IPS-11a (cell line): Measurements from ENCODE around the gene TTC29.

Source experiments
- H3K4me3 ChIP-seq: one replicate; pipeline ENCODE4 v1.5.1; 2013; ENCODE audit warnings: low read depth, low read length, control low read depth

Gene TTC29

DNA sequence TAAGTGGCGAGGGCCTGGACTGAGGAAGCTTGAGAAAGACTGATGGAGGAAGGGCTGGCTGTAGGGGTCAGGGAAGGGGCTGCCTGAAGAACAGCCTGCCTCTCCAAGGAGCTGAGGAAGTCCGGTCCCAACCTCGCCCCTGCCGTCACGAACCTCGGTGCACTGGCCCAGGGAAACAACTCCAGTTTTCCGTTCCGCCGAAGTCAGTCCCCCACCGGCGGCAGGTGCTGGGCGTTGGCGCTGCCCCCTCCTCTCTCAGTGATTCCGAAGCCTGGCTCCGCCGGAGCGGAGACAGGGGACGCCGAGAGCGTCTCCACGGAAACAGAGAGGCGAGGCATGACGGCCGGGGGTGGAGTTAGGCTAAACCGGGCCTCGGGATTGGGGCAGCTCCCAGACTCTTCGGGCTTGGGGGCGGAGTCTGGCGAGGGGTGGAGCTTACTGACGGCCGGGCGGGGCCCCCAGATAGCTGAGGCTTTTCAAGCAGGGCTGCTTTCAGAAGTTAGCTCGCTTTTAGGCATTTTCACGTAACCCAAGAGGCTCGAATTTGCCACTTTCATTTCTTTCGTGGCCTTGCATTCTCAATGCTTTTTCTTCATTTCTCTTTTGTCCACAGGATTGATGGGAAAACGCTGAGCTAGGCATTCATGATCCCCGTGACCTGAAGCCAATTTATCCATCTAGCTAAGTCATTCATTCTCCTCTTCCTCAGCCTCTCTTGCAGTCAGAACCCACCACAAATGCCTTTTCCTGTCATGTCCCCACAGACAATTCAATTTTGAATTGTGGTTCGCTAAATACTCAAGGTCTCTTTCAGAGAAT lies at the start of gene TTC29:
Gene TTC29, minus strand, starts transcription at position 309 of the 819 bp plus-strand sequence. CDS start 5,969 bp downstream, outside the sequence.
- H3K4me3 ChIP-seq, result peak within 1 kb of the TSS; percentile 58

DNA sequence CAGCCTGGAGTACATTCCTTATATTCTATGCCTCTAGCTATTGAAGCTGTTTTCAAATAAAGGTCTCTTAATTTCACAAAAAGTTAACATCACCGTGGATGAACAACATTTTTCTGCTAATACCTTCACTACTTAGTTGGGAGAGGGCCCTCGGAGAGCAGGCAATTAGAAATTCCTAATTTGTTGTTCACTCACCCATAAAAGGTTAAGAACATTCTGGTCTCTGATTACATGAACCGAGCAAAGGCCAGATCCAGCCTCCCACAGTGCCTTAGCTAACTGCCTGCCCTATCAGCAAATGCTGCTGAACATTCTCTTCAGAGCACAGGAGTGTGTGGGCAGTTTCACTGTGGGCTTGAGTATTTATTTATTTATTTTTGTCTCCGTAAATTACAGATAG lies 36.0 kb upstream of the TTC29 start:
- no peak overlapping the region for H3K4me3 ChIP-seq

DNA sequence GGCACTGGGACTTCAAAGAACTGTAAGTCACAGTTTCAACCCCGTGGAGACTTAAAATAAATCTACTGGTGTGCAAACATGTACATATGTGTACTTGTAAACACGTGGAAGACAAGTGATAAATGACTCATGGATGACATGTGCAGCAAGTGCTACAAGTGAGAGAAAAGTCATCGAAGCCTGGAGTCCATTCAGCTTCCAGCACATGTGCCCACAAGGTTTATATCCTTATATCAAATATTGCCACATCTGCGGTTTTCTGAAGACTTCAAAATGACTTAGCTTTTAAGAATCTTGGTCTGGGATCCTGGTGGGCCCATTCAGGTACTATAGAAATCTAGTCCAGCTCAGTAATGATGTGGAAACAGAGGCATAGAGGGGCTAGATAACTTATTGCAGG lies 33.0 kb upstream of the TTC29 start:
- no peak overlapping the region for H3K4me3 ChIP-seq

GRCh38 chr4:146976145-146976544 lies 30.5 kb upstream of the TTC29 start:
- no peak overlapping the region for H3K4me3 ChIP-seq

GRCh38 chr4:146975527-146975926 lies 29.9 kb upstream of the TTC29 start:
- H3K4me3 ChIP-seq, result no peak overlapping the region

DNA sequence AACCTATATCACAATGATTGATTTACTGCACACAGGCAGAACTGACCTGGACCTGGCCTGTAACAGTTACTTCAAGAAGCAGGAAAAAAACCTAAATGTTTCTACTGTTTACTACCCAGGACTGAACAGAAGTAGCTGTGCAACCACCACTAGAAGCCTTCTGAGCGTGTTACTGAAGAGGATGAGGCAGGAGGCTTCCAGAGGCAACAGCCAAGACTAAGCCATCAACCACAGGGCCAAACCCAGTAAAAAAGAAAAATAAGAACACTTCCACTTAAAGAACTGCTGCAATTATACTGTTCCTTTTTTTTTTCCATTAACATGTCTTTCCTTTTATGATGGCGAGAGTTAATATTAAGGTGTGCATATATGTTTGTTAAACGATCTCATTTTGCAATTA lies 29.4 kb upstream of the TTC29 start:
- no peak overlapping the region for H3K4me3 ChIP-seq

- no peak overlapping the region for H3K4me3 ChIP-seq
Measured at GRCh38 chr4:146972036-146972435, 26.4 kb upstream of the TTC29 start.

DNA sequence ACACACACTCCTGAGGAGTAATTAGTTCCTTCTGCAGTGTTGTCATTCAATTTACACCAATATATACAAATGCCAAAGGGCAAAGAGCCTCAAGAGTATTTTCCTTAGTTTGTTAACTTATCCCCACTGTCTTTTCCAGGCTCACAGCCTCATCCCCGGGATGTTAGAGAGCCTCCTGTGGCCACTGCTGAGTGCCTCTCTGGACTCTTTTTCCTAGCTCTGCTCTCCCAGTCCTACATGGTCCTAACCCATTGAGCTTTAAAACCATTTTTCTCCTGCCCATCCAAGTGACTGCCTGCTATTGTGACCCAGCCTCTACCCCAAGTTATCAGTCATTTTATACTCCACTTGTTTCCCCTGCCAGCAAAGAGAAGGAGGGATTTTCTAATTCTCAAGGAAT lies 23.5 kb upstream of the TTC29 start:
- H3K4me3 ChIP-seq, result no peak overlapping the region

- no peak overlapping the region for H3K4me3 ChIP-seq
Measured at GRCh38 chr4:146960634-146961033, 15.0 kb upstream of the TTC29 start.

GRCh38 chr4:146959692-146960091 lies 14.0 kb upstream of the TTC29 start:
- no peak overlapping the region for H3K4me3 ChIP-seq

DNA sequence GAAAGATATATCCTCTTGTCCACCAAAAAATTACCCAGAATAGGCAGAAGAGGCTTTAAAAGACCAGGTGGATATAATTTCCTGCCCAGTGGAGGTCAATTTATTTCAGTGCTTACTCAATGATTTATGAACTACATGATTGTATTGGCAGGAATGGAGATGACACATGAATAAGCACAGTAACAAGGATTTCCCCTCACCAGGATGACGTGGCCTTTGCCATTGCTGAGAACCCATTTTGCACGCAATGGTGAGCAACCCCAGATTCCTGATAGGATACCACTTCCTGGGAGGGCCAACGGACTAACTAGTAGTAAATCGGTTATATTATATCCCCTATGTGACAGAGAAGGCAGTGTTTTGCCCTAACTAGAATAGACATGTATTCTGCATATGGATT lies 11.6 kb upstream of the TTC29 start:
- no peak overlapping the region for H3K4me3 ChIP-seq

GRCh38 chr4:146952896-146953295 lies 7.2 kb upstream of the TTC29 start:
- H3K4me3 ChIP-seq, result no peak overlapping the region

DNA sequence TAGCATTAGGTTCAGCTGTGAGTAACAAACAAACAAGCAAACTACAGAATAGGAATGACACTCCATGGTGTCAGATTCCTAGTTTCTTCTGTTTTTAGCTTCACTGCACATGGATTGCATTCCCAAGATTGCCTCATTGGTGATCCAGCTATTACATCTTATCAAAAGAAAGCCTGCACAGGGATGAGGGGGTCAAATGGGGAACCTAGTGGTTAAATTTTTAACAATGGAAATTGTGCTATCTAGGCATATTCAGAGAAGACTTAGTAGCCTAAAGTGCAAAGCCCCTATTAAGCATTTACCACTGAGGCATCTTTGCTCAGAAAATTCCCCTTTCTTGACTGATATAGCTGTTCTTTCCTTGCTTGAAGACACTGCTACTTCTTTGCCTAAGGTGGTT lies 3.9 kb upstream of the TTC29 start:
- no peak overlapping the region for H3K4me3 ChIP-seq

DNA sequence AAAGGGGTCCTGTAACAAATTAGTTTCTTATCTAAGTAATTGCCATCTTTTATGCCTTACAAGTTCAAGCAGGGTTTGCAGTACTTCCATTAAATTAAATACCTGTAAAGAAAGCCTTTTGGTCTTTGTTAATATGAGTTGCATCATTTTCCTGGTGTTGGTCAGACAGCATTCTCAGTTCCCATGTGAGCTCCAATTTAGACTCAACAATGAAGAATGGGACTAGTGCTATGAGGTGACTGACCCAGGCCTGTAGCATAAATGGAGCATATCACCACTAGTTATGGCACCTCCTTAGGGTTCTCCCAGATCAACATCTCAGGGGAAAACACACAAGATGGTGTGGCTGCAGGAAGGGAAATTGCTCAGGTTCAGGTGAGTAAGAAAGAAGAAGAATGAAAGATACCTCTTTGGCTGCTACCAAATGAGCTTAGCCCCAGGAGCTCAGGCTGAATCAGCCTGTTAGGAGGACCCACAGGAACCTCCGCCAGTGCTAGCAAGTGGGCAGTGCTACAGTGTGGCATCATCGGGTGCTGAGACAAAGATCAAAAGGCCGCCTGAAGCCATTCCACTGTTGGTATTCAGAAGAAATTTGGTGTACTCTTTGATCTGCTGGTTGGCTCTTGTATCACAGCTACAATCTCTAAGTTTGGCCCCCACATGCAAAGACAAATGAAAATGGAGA lies 1.8 kb downstream of the TTC29 start:
- no peak overlapping the region for H3K4me3 ChIP-seq

DNA sequence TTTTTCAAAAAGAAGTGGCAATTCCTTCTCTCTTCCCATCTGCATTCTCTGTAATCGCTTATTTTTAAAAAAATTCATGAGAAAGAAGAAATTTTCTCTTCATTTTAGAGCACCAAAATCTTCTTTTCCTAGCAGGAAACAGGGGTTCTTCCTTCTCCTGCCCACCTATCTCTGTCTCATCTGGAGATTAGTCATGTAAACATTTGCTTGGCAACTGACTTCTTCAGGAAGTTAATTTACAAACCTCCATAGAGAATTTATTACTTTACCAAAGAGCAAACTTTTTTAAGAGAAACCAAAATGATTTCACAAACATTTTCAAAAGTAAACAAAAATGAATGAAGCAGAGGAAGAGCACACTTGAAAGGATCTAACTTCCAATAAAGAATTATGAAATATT lies 13.5 kb downstream of the TTC29 start:
- H3K4me3 ChIP-seq, result no peak overlapping the region

- no peak overlapping the region for H3K4me3 ChIP-seq
Measured at GRCh38 chr4:146930673-146931072, 15.0 kb downstream of the TTC29 start.

GRCh38 chr4:146927695-146928094 lies 18.0 kb downstream of the TTC29 start:
- H3K4me3 ChIP-seq, result no peak overlapping the region

GRCh38 chr4:146916479-146917076 lies 29.1 kb downstream of the TTC29 start:
- no peak overlapping the region for H3K4me3 ChIP-seq

- no peak overlapping the region for H3K4me3 ChIP-seq
Measured at GRCh38 chr4:146915132-146915531, 30.5 kb downstream of the TTC29 start.

GRCh38 chr4:146900295-146900694 lies 45.4 kb downstream of the TTC29 start:
- no peak overlapping the region for H3K4me3 ChIP-seq

DNA sequence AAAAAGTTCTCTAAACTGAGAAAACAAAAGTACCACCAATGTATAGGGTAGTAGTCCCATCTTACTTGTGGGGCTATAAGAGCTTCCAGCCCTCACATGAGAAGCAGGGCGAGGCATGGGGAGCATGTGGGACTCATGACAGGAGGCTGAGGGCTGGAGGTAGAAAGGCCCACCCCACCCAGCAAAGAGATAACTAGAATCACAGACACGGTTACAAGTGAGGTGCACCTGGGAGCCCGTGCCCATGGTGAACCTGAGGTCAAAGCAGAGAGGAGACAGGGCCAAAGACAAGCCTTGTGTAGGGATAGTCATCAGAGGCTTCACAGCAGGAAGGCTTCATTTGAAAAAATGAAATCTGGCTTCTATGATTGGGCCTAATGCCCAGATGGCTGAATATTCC lies 55.4 kb downstream of the TTC29 start:
- H3K4me3 ChIP-seq, result no peak overlapping the region

GRCh38 chr4:146883070-146883469 lies 62.6 kb downstream of the TTC29 start:
- no peak overlapping the region for H3K4me3 ChIP-seq
